ENCODE data around the gene CPAMD8.

Gene CPAMD8

GRCh38 chr19:16869331-16869972, 157.2 kb downstream of the CPAMD8 start:
- DNase-seq: no peak

- DNase-seq: no peak
Observed at GRCh38 chr19:16868423-16869130, 158.0 kb downstream of the CPAMD8 start.

GRCh38 chr19:16867211-16867610, 159.4 kb downstream of the CPAMD8 start:
- no peak for DNase-seq

- no peak for DNase-seq
Observed at GRCh38 chr19:16862826-16863415, 163.7 kb downstream of the CPAMD8 start.

- DNase-seq: no peak
Observed at GRCh38 chr19:16861834-16862233, 164.8 kb downstream of the CPAMD8 start.

- DNase-seq: no peak
Observed at GRCh38 chr19:16861011-16861410, 165.6 kb downstream of the CPAMD8 start.

- no peak for DNase-seq
Observed at GRCh38 chr19:16860118-16860517, 166.5 kb downstream of the CPAMD8 start.

- no peak for DNase-seq
Observed at GRCh38 chr19:16859626-16860025, 167.0 kb downstream of the CPAMD8 start.

- no peak for DNase-seq
Observed at GRCh38 chr19:16856091-16856490, 170.5 kb downstream of the CPAMD8 start.

GRCh38 chr19:16853066-16853465, 173.5 kb downstream of the CPAMD8 start:
- DNase-seq: no peak

GRCh38 chr19:16851031-16851712, 175.4 kb downstream of the CPAMD8 start:
- no peak for DNase-seq

GRCh38 chr19:16850133-16850532, 176.5 kb downstream of the CPAMD8 start:
- no peak for DNase-seq

GRCh38 chr19:16849168-16849567, 177.4 kb downstream of the CPAMD8 start:
- DNase-seq: no peak

- DNase-seq: no peak
Observed at GRCh38 chr19:16847430-16847829, 179.2 kb downstream of the CPAMD8 start.

- DNase-seq: no peak
Observed at GRCh38 chr19:16846901-16847300, 179.7 kb downstream of the CPAMD8 start.

Data from CD4-positive, alpha-beta T cell treated with Interleukin-4 for 1 hour (primary cell).